ENCODE measurements around the gene CAPN13.

Gene CAPN13

GRCh38 chr2:30789670-30790210 is 17.5 kb downstream of the CAPN13 start:
- no peak for DNase-seq (ENCODE audit: low read depth)
- no peak overlapping the region for H3K4me3 ChIP-seq (replicated peaks; ENCODE audit: low read depth, low read length)
- TF ChIP-seq CTCF (IDR thresholded peaks at IDR 0.05; ENCODE audit: low read length, missing control alignments), result no peak

- TF ChIP-seq CTCF (IDR thresholded peaks at IDR 0.05; ENCODE audit: low read length, missing control alignments), result no peak
- no peak for DNase-seq (ENCODE audit: low read depth)
- no peak overlapping the region for H3K4me3 ChIP-seq (replicated peaks; ENCODE audit: low read depth, low read length)
These were observed 20.1 kb downstream of the CAPN13 start for GRCh38 chr2:30786923-30787685.

GRCh38 chr2:30784682-30785081 is 22.6 kb downstream of the CAPN13 start:
- no peak for TF ChIP-seq CTCF (IDR thresholded peaks at IDR 0.05; ENCODE audit: low read length, missing control alignments)
- no peak overlapping the region for H3K4me3 ChIP-seq (replicated peaks; ENCODE audit: low read depth, low read length)
- DNase-seq (ENCODE audit: low read depth), result no peak

- DNase-seq (ENCODE audit: low read depth), result no peak
- no peak overlapping the region for H3K4me3 ChIP-seq (replicated peaks; ENCODE audit: low read depth, low read length)
- TF ChIP-seq CTCF (IDR thresholded peaks at IDR 0.05; ENCODE audit: low read length, missing control alignments), result no peak
These were observed 25.2 kb downstream of the CAPN13 start for GRCh38 chr2:30781961-30782533.

GRCh38 chr2:30781451-30781850 is 25.8 kb downstream of the CAPN13 start:
- no peak overlapping the region for H3K4me3 ChIP-seq (replicated peaks; ENCODE audit: low read depth, low read length)
- no peak for TF ChIP-seq CTCF (IDR thresholded peaks at IDR 0.05; ENCODE audit: low read length, missing control alignments)
- no peak for DNase-seq (ENCODE audit: low read depth)

GRCh38 chr2:30780776-30781330 is 26.4 kb downstream of the CAPN13 start:
- no peak for TF ChIP-seq CTCF (IDR thresholded peaks at IDR 0.05; ENCODE audit: low read length, missing control alignments)

More at GRCh38 chr2:30780776-30781330, 26.4 kb downstream of the CAPN13 start:
- no peak for DNase-seq (ENCODE audit: low read depth)
- H3K4me3 ChIP-seq (replicated peaks; ENCODE audit: low read depth, low read length), result no peak overlapping the region

All from fibroblast of pulmonary artery (primary cell).